ENCODE results near the gene LY86.

The LY86 gene

GRCh38 chr6:6674872-6675271 lies 86.4 kb downstream of the LY86 start:
- Histone ChIP-seq H3K4me1 (ENCODE audit: control insufficient read depth, insufficient read depth, low read length) (no peaks in the 10 kb centered on the region), H3K36me3 (ENCODE audit: control insufficient read depth, insufficient read depth, low read length) (no peaks in the 10 kb centered on the region), H3K27ac (ENCODE audit: low read depth, low read length) (no peak overlapping the region), H3K27me3 (ENCODE audit: control insufficient read depth, insufficient read depth, low read length) (no peaks in the 10 kb centered on the region), H3K9ac (ENCODE audit: low read length) (no peak overlapping the region), H3K4me3 (ENCODE audit: low read length) (no peak overlapping the region)

GRCh38 chr6:6676910-6677441 lies 88.5 kb downstream of the LY86 start:
- no peaks in the 10 kb centered on the region for H3K27me3 ChIP-seq (ENCODE audit: control insufficient read depth, insufficient read depth, low read length)
- no peaks in the 10 kb centered on the region for H3K36me3 ChIP-seq (ENCODE audit: control insufficient read depth, insufficient read depth, low read length)
- no peak overlapping the region for H3K27ac ChIP-seq (ENCODE audit: low read depth, low read length)
- no peaks in the 10 kb centered on the region for H3K4me1 ChIP-seq (ENCODE audit: control insufficient read depth, insufficient read depth, low read length)
- no peak overlapping the region for H3K4me3 ChIP-seq (ENCODE audit: low read length)
- peak overlapping the region; percentile 36 for H3K9ac ChIP-seq (ENCODE audit: low read length)

- no peaks in the 10 kb centered on the region for H3K4me1 ChIP-seq (ENCODE audit: control insufficient read depth, insufficient read depth, low read length)
- H3K4me3 ChIP-seq (ENCODE audit: low read length): no peak overlapping the region
- H3K27me3 ChIP-seq (ENCODE audit: control insufficient read depth, insufficient read depth, low read length): no peaks in the 10 kb centered on the region
- H3K9ac ChIP-seq (ENCODE audit: low read length): no peak overlapping the region
- no peaks in the 10 kb centered on the region for H3K36me3 ChIP-seq (ENCODE audit: control insufficient read depth, insufficient read depth, low read length)
- no peak overlapping the region for H3K27ac ChIP-seq (ENCODE audit: low read depth, low read length)
Measured at GRCh38 chr6:6678185-6678671, 89.7 kb downstream of the LY86 start.

GRCh38 chr6:6678811-6679210 lies 90.3 kb downstream of the LY86 start:
- no peak overlapping the region for H3K9ac ChIP-seq (ENCODE audit: low read length)
- no peak overlapping the region for H3K4me3 ChIP-seq (ENCODE audit: low read length)
- H3K27ac ChIP-seq (ENCODE audit: low read depth, low read length): no peak overlapping the region
- H3K27me3 ChIP-seq (ENCODE audit: control insufficient read depth, insufficient read depth, low read length): no peaks in the 10 kb centered on the region
- H3K4me1 ChIP-seq (ENCODE audit: control insufficient read depth, insufficient read depth, low read length): no peaks in the 10 kb centered on the region
- H3K36me3 ChIP-seq (ENCODE audit: control insufficient read depth, insufficient read depth, low read length): no peaks in the 10 kb centered on the region

- H3K36me3 ChIP-seq (ENCODE audit: control insufficient read depth, insufficient read depth, low read length): no peaks in the 10 kb centered on the region
- no peak overlapping the region for H3K9ac ChIP-seq (ENCODE audit: low read length)
- no peak overlapping the region for H3K4me3 ChIP-seq (ENCODE audit: low read length)
- H3K27me3 ChIP-seq (ENCODE audit: control insufficient read depth, insufficient read depth, low read length): no peaks in the 10 kb centered on the region
- H3K27ac ChIP-seq (ENCODE audit: low read depth, low read length): no peak overlapping the region
- H3K4me1 ChIP-seq (ENCODE audit: control insufficient read depth, insufficient read depth, low read length): no peaks in the 10 kb centered on the region
Measured at GRCh38 chr6:6679633-6680032, 91.1 kb downstream of the LY86 start.

- Histone ChIP-seq H3K4me1 (ENCODE audit: control insufficient read depth, insufficient read depth, low read length) (no peaks in the 10 kb centered on the region), H3K36me3 (ENCODE audit: control insufficient read depth, insufficient read depth, low read length) (no peaks in the 10 kb centered on the region), H3K27ac (ENCODE audit: low read depth, low read length) (no peak overlapping the region), H3K9ac (ENCODE audit: low read length) (no peak overlapping the region), H3K4me3 (ENCODE audit: low read length) (no peak overlapping the region), H3K27me3 (ENCODE audit: control insufficient read depth, insufficient read depth, low read length) (no peaks in the 10 kb centered on the region)
Measured at GRCh38 chr6:6680526-6680925, 92.0 kb downstream of the LY86 start.

- Histone ChIP-seq H3K9ac (ENCODE audit: low read length) (no peak overlapping the region), H3K27me3 (ENCODE audit: control insufficient read depth, insufficient read depth, low read length) (no peaks in the 10 kb centered on the region), H3K36me3 (ENCODE audit: control insufficient read depth, insufficient read depth, low read length) (no peaks in the 10 kb centered on the region), H3K4me1 (ENCODE audit: control insufficient read depth, insufficient read depth, low read length) (no peaks in the 10 kb centered on the region), H3K27ac (ENCODE audit: low read depth, low read length) (no peak overlapping the region), H3K4me3 (ENCODE audit: low read length) (no peak overlapping the region)
Measured at GRCh38 chr6:6681075-6681849, 92.7 kb downstream of the LY86 start.

GRCh38 chr6:6682225-6682624 lies 93.7 kb downstream of the LY86 start:
- H3K27me3 ChIP-seq (ENCODE audit: control insufficient read depth, insufficient read depth, low read length): no peaks in the 10 kb centered on the region
- no peak overlapping the region for H3K27ac ChIP-seq (ENCODE audit: low read depth, low read length)
- H3K4me1 ChIP-seq (ENCODE audit: control insufficient read depth, insufficient read depth, low read length): no peaks in the 10 kb centered on the region

GRCh38 chr6:6683969-6684833 lies 95.7 kb downstream of the LY86 start:
- H3K27ac ChIP-seq (ENCODE audit: low read depth, low read length): no peak overlapping the region
- peaks cover 2% of the 10 kb centered on the region for H3K4me1 ChIP-seq (ENCODE audit: control insufficient read depth, insufficient read depth, low read length)
- H3K36me3 ChIP-seq (ENCODE audit: control insufficient read depth, insufficient read depth, low read length): no peaks in the 10 kb centered on the region
- H3K4me3 ChIP-seq (ENCODE audit: low read length): no peak overlapping the region
- no peak overlapping the region for H3K9ac ChIP-seq (ENCODE audit: low read length)
- no peaks in the 10 kb centered on the region for H3K27me3 ChIP-seq (ENCODE audit: control insufficient read depth, insufficient read depth, low read length)

More at GRCh38 chr6:6682225-6682624, 93.7 kb downstream of the LY86 start:
- Histone ChIP-seq H3K36me3 (ENCODE audit: control insufficient read depth, insufficient read depth, low read length) (no peaks in the 10 kb centered on the region), H3K9ac (ENCODE audit: low read length) (no peak overlapping the region), H3K4me3 (ENCODE audit: low read length) (no peak overlapping the region)

GRCh38 chr6:6685249-6686040 lies 96.9 kb downstream of the LY86 start:
- no peak overlapping the region for H3K9ac ChIP-seq (ENCODE audit: low read length)
- no peak overlapping the region for H3K27ac ChIP-seq (ENCODE audit: low read depth, low read length)
- H3K4me1 ChIP-seq (ENCODE audit: control insufficient read depth, insufficient read depth, low read length): peaks cover 10% of the 10 kb centered on the region
- H3K4me3 ChIP-seq (ENCODE audit: low read length): no peak overlapping the region
- no peaks in the 10 kb centered on the region for H3K27me3 ChIP-seq (ENCODE audit: control insufficient read depth, insufficient read depth, low read length)
- H3K36me3 ChIP-seq (ENCODE audit: control insufficient read depth, insufficient read depth, low read length): no peaks in the 10 kb centered on the region

GRCh38 chr6:6686176-6686575 lies 97.7 kb downstream of the LY86 start:
- H3K27me3 ChIP-seq (ENCODE audit: control insufficient read depth, insufficient read depth, low read length): no peaks in the 10 kb centered on the region
- no peaks in the 10 kb centered on the region for H3K36me3 ChIP-seq (ENCODE audit: control insufficient read depth, insufficient read depth, low read length)
- no peak overlapping the region for H3K9ac ChIP-seq (ENCODE audit: low read length)
- no peak overlapping the region for H3K4me3 ChIP-seq (ENCODE audit: low read length)
- H3K4me1 ChIP-seq (ENCODE audit: control insufficient read depth, insufficient read depth, low read length): peaks cover 10% of the 10 kb centered on the region
- no peak overlapping the region for H3K27ac ChIP-seq (ENCODE audit: low read depth, low read length)
